ENCODE measurements around the gene CYLD. TPM values are rescaled to one million over a fixed set of nuclear protein-coding genes. Genes with fewer than 3 reads are reported as not detected.

The CYLD gene
- polyA plus RNA-seq, 1 donor from 2014 or later, result 27.6 TPM

GRCh38 chr16:50731130-50731988 is 10.5 kb upstream of the CYLD start:
- H3K4me2 ChIP-seq (ENCODE audit: low read length), result no peak overlapping the region
- H4K20me1 ChIP-seq (ENCODE audit: insufficient read depth), result no peaks in the 10 kb centered on the region
- H2AFZ ChIP-seq (ENCODE audit: low read depth, low read length), result no peak overlapping the region
- H3K9ac ChIP-seq (ENCODE audit: low read length), result no peak overlapping the region
- H3F3A ChIP-seq (ENCODE audit: insufficient read depth, low read length, poor library complexity, severe bottlenecking), result no peaks in the 10 kb centered on the region
- no peak overlapping the region for H3K27ac ChIP-seq (ENCODE audit: low read length)
- no peak overlapping the region for H3K4me3 ChIP-seq (ENCODE audit: low read length)
- no peaks in the 10 kb centered on the region for H3K9me3 ChIP-seq (ENCODE audit: low read length)
- no peaks in the 10 kb centered on the region for H3K27me3 ChIP-seq (ENCODE audit: insufficient read depth, low read depth, low read length)
- no peak for TF ChIP-seq CTCF (IDR thresholded peaks at IDR 0.05; ENCODE audit: poor library complexity, severe bottlenecking)
- no peak for TF ChIP-seq RAD21 (conservative IDR thresholded peaks at IDR 0.05)
- TF ChIP-seq SMC3 (conservative IDR thresholded peaks at IDR 0.05; ENCODE audit: poor library complexity), result no peak
- TF ChIP-seq EZH2 (IDR thresholded peaks at IDR 0.05; ENCODE audit: borderline replicate concordance, insufficient read depth, low read length, poor library complexity, severe bottlenecking), result no peak
- TF ChIP-seq MXI1 (conservative IDR thresholded peaks at IDR 0.05; ENCODE audit: poor library complexity, severe bottlenecking), result no peak
- no peak for TF ChIP-seq POLR2AphosphoS5 (IDR thresholded peaks at IDR 0.05)
- TF ChIP-seq EP300 (conservative IDR thresholded peaks at IDR 0.05; ENCODE audit: poor library complexity, severe bottlenecking), result no peak
- no peak for TF ChIP-seq REST (IDR thresholded peaks at IDR 0.05; ENCODE audit: borderline replicate concordance)
- no peak for TF ChIP-seq TAF1 (IDR thresholded peaks at IDR 0.05; ENCODE audit: low read depth)
- no peaks in the 10 kb centered on the region for H3K79me2 ChIP-seq (replicated peaks; ENCODE audit: insufficient read depth, low read length)
- no peaks in the 10 kb centered on the region for H3K36me3 ChIP-seq (ENCODE audit: insufficient read depth, low read length)
- no peaks in the 10 kb centered on the region for H3K9me2 ChIP-seq (ENCODE audit: insufficient read depth, low read length)

GRCh38 chr16:50731989-50732832 is 9.7 kb upstream of the CYLD start:
- Histone ChIP-seq H2AFZ (ENCODE audit: low read depth, low read length) (no peak overlapping the region), H3K9me2 (ENCODE audit: insufficient read depth, low read length) (no peaks in the 10 kb centered on the region), H3K9me3 (ENCODE audit: low read length) (no peaks in the 10 kb centered on the region), H3K27ac (ENCODE audit: low read length) (no peak overlapping the region), H3K27me3 (ENCODE audit: insufficient read depth, low read depth, low read length) (no peaks in the 10 kb centered on the region), H3K4me3 (ENCODE audit: low read length) (no peak overlapping the region), H3K4me2 (ENCODE audit: low read length) (no peak overlapping the region), H3K79me2 (replicated peaks; ENCODE audit: insufficient read depth, low read length) (no peaks in the 10 kb centered on the region), H3K36me3 (ENCODE audit: insufficient read depth, low read length) (no peaks in the 10 kb centered on the region), H3F3A (ENCODE audit: insufficient read depth, low read length, poor library complexity, severe bottlenecking) (no peaks in the 10 kb centered on the region), H4K20me1 (ENCODE audit: insufficient read depth) (no peaks in the 10 kb centered on the region), H3K9ac (ENCODE audit: low read length) (no peak overlapping the region)
- TF ChIP-seq CTCF (IDR thresholded peaks at IDR 0.05; ENCODE audit: poor library complexity, severe bottlenecking) (no peak), MXI1 (conservative IDR thresholded peaks at IDR 0.05; ENCODE audit: poor library complexity, severe bottlenecking) (no peak), POLR2AphosphoS5 (IDR thresholded peaks at IDR 0.05) (no peak), SMC3 (conservative IDR thresholded peaks at IDR 0.05; ENCODE audit: poor library complexity) (no peak)

Data from neural cell (in vitro differentiated cells).